Endothelial cell of umbilical vein (primary cell): ENCODE measurements around the gene FOXP4. TPM values are rescaled to one million over a fixed set of nuclear protein-coding genes. Genes with fewer than 3 reads are reported as not detected.

Source experiments
- BruUV-seq: library from RNA; stranded (reverse); fragments of 400-500 nt; replicated peaks from 2 replicates; lab custom pipeline; 2021; lab: Mats Ljungman, UMichigan
- CTCF ChIA-PET: fragments of 300-600, 350-600 bp; sonication (Branson Sonifier 250); formaldehyde crosslinking; loops from one replicate; lab custom pipeline; 2021; ENCODE audit warnings: antibody characterized with exemption, inconsistent platforms; lab: Charles Lee
- POLR2A ChIA-PET: fragments of 300-600, 350-600 bp; sonication (Branson Sonifier 250); formaldehyde crosslinking; loops from one replicate; lab custom pipeline; 2021; ENCODE audit warnings: antibody characterized with exemption, inconsistent platforms; lab: Charles Lee
- DNase-seq: peaks from one replicate; pipeline ENCODE4 v3.0.0-alpha.2; 2011; ENCODE audit warnings: low read depth, low spot score
- FAIRE-seq: peaks from 2 replicates; lab custom pipeline; 2011; peaks lifted over from hg19 to GRCh38; lab: Jason Lieb, UNC
- H2AFZ ChIP-seq: 2 replicates; pipeline ENCODE4 v1.6.0; 2012; ENCODE audit warnings: low read depth, low read length, control low read depth, inconsistent platforms
- H3K27ac ChIP-seq: 2 replicates; pipeline ENCODE4 v1.5.1; 2011; ENCODE audit warnings: low read depth, mild to moderate bottlenecking, control low read depth, low read length, moderate library complexity; ENCODE audit not compliant: insufficient read depth
- H3K27me3 ChIP-seq, 2 experiments: 2 replicates each; pipeline versions ENCODE4 v1.6.0 to v1.6.1; 2011; ENCODE audit warnings: low read length in 2 of 2, mixed read lengths in 1 of 2; ENCODE audit not compliant: control insufficient read depth in 2 of 2, insufficient read depth in 2 of 2
- H3K36me3 ChIP-seq, 2 experiments: 2 replicates in 1 of 2; 3 replicates in 1 of 2; pipeline ENCODE4 v1.5.1; 2011; ENCODE audit warnings: low read length in 2 of 2, mild to moderate bottlenecking in 1 of 2, moderate library complexity in 1 of 2; ENCODE audit not compliant: control insufficient read depth in 2 of 2, insufficient read depth in 2 of 2; ENCODE audit errors: extremely low read depth in 1 of 2
- H3K4me1 ChIP-seq: 3 replicates; pipeline ENCODE4 v1.5.1; 2011; ENCODE audit warnings: mild to moderate bottlenecking, low read length; ENCODE audit not compliant: control insufficient read depth, insufficient read depth; ENCODE audit errors: extremely low read depth
- H3K4me2 ChIP-seq: 2 replicates; pipeline ENCODE4 v1.6.1; 2011; ENCODE audit warnings: low read length, control low read depth, mixed read lengths; ENCODE audit not compliant: insufficient read depth
- H3K4me3 ChIP-seq, 3 experiments: fragments of 200-600 bp in 1 of 3; sonication (generic), shearing (Covaris generic) in 1 of 3; replicated peaks in 1 of 3; 2 replicates each; pipeline ENCODE4 v1.5.1; 2011 to 2016; ENCODE audit warnings: control low read depth in 3 of 3, low read length in 3 of 3, mild to moderate bottlenecking in 2 of 3, inconsistent platforms in 1 of 3, low read depth in 1 of 3, moderate library complexity in 1 of 3; ENCODE audit not compliant: insufficient read depth in 1 of 3
- H3K79me2 ChIP-seq: 2 replicates; pipeline ENCODE4 v1.6.0; 2012; ENCODE audit warnings: low read length, inconsistent platforms; ENCODE audit not compliant: control insufficient read depth, insufficient read depth
- H3K9ac ChIP-seq: replicated peaks from 2 replicates; pipeline ENCODE3; 2011; ENCODE audit warnings: low read length, control low read depth; ENCODE audit not compliant: insufficient read depth; ENCODE audit errors: extremely low read depth
- H3K9me1 ChIP-seq: replicated peaks from 3 replicates; pipeline ENCODE4 v1.6.0; 2011; ENCODE audit warnings: mild to moderate bottlenecking, low read length; ENCODE audit not compliant: control insufficient read depth, insufficient read depth; ENCODE audit errors: extremely low read depth
- H3K9me3 ChIP-seq: replicated peaks from 2 replicates; pipeline ENCODE4 v1.5.1; 2012; ENCODE audit warnings: low read length, inconsistent platforms; ENCODE audit not compliant: control insufficient read depth, insufficient read depth
- H4K20me1 ChIP-seq: replicated peaks from 2 replicates; pipeline ENCODE3; 2011; ENCODE audit warnings: mild to moderate bottlenecking, low read length; ENCODE audit not compliant: control insufficient read depth, insufficient read depth; ENCODE audit errors: extremely low read depth
- EZH2 ChIP-seq: IDR thresholded peaks from 2 replicates; pipeline ENCODE4 v1.6.1; 2012; ENCODE audit warnings: borderline replicate concordance, low read depth, mild to moderate bottlenecking, moderate library complexity, low read length, inconsistent platforms; ENCODE audit not compliant: severe bottlenecking
- FOS ChIP-seq: IDR thresholded peaks from 2 replicates; pipeline ENCODE4 v1.6.1; 2011; ENCODE audit warnings: mild to moderate bottlenecking, low read length, moderate library complexity, borderline replicate concordance; ENCODE audit not compliant: insufficient read depth
- GATA2 ChIP-seq: IDR thresholded peaks from 2 replicates; pipeline ENCODE4 v1.7.0; 2011; ENCODE audit warnings: low read depth, mild to moderate bottlenecking, moderate library complexity, mixed read lengths, low read length; ENCODE audit not compliant: insufficient read length, insufficient read depth
- JUN ChIP-seq: IDR thresholded peaks from 2 replicates; pipeline ENCODE4 v1.6.1; 2011; ENCODE audit warnings: borderline replicate concordance, low read depth; ENCODE audit not compliant: insufficient read length, insufficient read depth
- MYC ChIP-seq: IDR thresholded peaks from one replicate; pipeline ENCODE4 v1.6.1; 2011; ENCODE audit warnings: mild to moderate bottlenecking, low read depth, low read length
- POLR2A ChIP-seq: IDR thresholded peaks from 2 replicates; pipeline ENCODE4 v1.6.1; 2012; ENCODE audit warnings: low read depth, mild to moderate bottlenecking, control low read depth, low read length
- POLR2AphosphoS5 ChIP-seq: IDR thresholded peaks from 2 replicates; pipeline ENCODE4 v1.6.1; 2012; ENCODE audit warnings: low read depth, mild to moderate bottlenecking, control low read depth, low read length, moderate library complexity; ENCODE audit not compliant: insufficient read depth
- dilution Hi-C: fragments of 300-500 bp; cut with MboI; formaldehyde crosslinking; loops from one replicate; pipeline ENCODE4 v1.15.0; 2019; ENCODE audit warnings: low sequenced_read_pairs; ENCODE audit not compliant: extremely low pct_ligation_motif_present
- intact Hi-C: fragments of 100-400 bp; cut with micrococcal nuclease; formaldehyde crosslinking; loops from one replicate; pipeline ENCODE4 v1.10.0; 2022
- polyA plus RNA-seq, 4 experiments: library from polyadenylated mRNA; depleted of rRNA in 3 of 4; stranded (reverse) in 3 of 4; unstranded in 1 of 4; fragments of >200 nt; gene quantifications; 2 replicates each; pipeline versions ENCODE4 v1.2.1 to v1.2.3, GENCODE V29; 2011 to 2012; ENCODE audit warnings: missing spikeins in 1 of 4
- total RNA-seq: library from RNA; stranded (reverse); gene quantifications from 2 replicates; pipeline ENCODE4 v1.2.3, GENCODE V29; 2021
- TF ChIP-seq, protein P1 (sequence below): IDR thresholded peaks from 2 replicates; pipeline ENCODE4 v1.6.1; 2011; ENCODE audit not compliant: insufficient read depth, insufficient read length
- TF ChIP-seq, protein P2 (sequence below), 2 donors: IDR thresholded peaks; 1 replicate in 1 of 2; 2 replicates in 1 of 2; pipeline ENCODE4 v1.5.1; 2011; ENCODE audit warnings: low read length in 2 of 2, mild to moderate bottlenecking in 2 of 2, moderate library complexity in 2 of 2, control low read depth in 1 of 2, inconsistent platforms in 1 of 2, low read depth in 1 of 2; ENCODE audit not compliant: insufficient read depth in 1 of 2; ENCODE audit errors: extremely low read depth in 1 of 2

FOXP4 gene
- total and polyA plus RNA-seq, 2 donors (not counting 3 experiments of a cell fraction or from before 2014, with no cell fraction given), result 5.6 to 23.9 TPM

- no peak overlapping the region for H3K4me3 ChIP-seq
- no peaks in the 10 kb centered on the region for H3K9me1 ChIP-seq
- H3K27ac ChIP-seq, result no peak overlapping the region
- no peak for TF ChIP-seq MYC
- TF ChIP-seq EZH2, result no peak
- TF ChIP-seq, protein P1, sequence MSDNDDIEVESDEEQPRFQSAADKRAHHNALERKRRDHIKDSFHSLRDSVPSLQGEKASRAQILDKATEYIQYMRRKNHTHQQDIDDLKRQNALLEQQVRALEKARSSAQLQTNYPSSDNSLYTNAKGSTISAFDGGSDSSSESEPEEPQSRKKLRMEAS, result no peak
- TF ChIP-seq FOS, result no peak
- TF ChIP-seq POLR2A, result no peak
- TF ChIP-seq JUN, result no peak
- no peak for TF ChIP-seq GATA2
- TF ChIP-seq POLR2AphosphoS5, result no peak
- TF ChIP-seq, protein P2, sequence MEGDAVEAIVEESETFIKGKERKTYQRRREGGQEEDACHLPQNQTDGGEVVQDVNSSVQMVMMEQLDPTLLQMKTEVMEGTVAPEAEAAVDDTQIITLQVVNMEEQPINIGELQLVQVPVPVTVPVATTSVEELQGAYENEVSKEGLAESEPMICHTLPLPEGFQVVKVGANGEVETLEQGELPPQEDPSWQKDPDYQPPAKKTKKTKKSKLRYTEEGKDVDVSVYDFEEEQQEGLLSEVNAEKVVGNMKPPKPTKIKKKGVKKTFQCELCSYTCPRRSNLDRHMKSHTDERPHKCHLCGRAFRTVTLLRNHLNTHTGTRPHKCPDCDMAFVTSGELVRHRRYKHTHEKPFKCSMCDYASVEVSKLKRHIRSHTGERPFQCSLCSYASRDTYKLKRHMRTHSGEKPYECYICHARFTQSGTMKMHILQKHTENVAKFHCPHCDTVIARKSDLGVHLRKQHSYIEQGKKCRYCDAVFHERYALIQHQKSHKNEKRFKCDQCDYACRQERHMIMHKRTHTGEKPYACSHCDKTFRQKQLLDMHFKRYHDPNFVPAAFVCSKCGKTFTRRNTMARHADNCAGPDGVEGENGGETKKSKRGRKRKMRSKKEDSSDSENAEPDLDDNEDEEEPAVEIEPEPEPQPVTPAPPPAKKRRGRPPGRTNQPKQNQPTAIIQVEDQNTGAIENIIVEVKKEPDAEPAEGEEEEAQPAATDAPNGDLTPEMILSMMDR (IDR thresholded peaks at IDR 0.05; ENCODE audit: extremely low read depth in 1 of 2, insufficient read depth in 1 of 2, low read depth in 1 of 2, low read length in 2 of 2), result no peak
- dilution Hi-C loops (no loop called here), intact Hi-C loops (no loop called here)
- no peaks in the 10 kb centered on the region for H4K20me1 ChIP-seq
- no peaks in the 10 kb centered on the region for H3K79me2 ChIP-seq
- FAIRE-seq (no peak), DNase-seq (no peak)
- BruUV-seq, result no TSS peak
- POLR2A ChIA-PET, result no interaction called here
- H2AFZ ChIP-seq, result no peak overlapping the region
- no peak overlapping the region for H3K4me2 ChIP-seq
- no peaks in the 10 kb centered on the region for H3K36me3 ChIP-seq
- H3K27me3 ChIP-seq, result peaks cover 2 to 7% of the 10 kb centered on the region in 2 experiments
- H3K9ac ChIP-seq, result no peak overlapping the region
- no peaks in the 10 kb centered on the region for H3K9me3 ChIP-seq
- CTCF ChIA-PET, result no interaction called here
- H3K4me1 ChIP-seq, result peaks cover 22% of the 10 kb centered on the region
Measured at GRCh38 chr6:41621802-41622201, 75.6 kb downstream of the FOXP4 start.
